GM21367 (cell line): ENCODE results near the gene ZNF830.
A peak's percentile ranks its signal among the peaks of the same experiment; 100 is the strongest.
"Not testable (repeated sequence)": the region's sequence is repeated elsewhere in the genome, so short reads cannot be mapped to it uniquely, and the experiment has no call there.

Experiments used
- ATAC-seq: cut with Tn5 transposase; IDR thresholded peaks from one replicate; pipeline ENCODE4 v1.9.1; 2021; ENCODE audit not compliant: unreplicated experiment

ZNF830 gene, protein sequence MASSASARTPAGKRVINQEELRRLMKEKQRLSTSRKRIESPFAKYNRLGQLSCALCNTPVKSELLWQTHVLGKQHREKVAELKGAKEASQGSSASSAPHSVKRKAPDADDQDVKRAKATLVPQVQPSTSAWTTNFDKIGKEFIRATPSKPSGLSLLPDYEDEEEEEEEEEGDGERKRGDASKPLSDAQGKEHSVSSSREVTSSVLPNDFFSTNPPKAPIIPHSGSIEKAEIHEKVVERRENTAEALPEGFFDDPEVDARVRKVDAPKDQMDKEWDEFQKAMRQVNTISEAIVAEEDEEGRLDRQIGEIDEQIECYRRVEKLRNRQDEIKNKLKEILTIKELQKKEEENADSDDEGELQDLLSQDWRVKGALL

GRCh38 chr17:34961093-34961911 lies at the start of gene ZNF830, which contains the start of gene CCT6B:
Gene ZNF830, plus strand, starts transcription at chr17:34961540. Its CDS starts 27 bp downstream, at chr17:34961567.
Gene CCT6B, minus strand, starts transcription at chr17:34961460. Its CDS starts 67 bp downstream, at chr17:34961393.
- peak; percentile 70 for ATAC-seq

DNA sequence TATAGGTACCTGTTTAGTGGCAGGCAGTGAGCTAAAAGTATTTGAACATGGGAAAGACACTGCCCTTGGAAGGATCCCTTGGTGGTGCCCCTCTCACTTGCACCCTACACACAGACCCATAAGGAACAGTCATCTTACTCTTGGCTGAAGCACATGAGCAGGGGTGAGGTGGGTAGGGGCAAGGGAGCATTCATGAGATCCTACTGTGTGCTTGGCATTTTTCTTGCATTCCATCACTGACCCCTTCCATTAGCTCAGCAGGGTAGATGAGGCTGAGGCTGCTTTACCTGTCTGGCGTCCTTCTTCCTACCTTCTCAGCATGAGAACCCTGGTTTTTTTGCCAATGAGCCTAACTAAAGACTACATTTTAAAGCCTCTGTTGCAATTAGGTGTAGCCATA lies 48.3 kb upstream of the ZNF830 start:
- no peak for ATAC-seq

- ATAC-seq, result no peak
Measured at GRCh38 chr17:34916120-34916519, 45.2 kb upstream of the ZNF830 start.

GRCh38 chr17:34917381-34917780 lies 44.0 kb upstream of the ZNF830 start:
- no peak for ATAC-seq

GRCh38 chr17:34920676-34921075 lies 40.7 kb upstream of the ZNF830 start:
- no peak for ATAC-seq

- no peak for ATAC-seq
Measured at GRCh38 chr17:34926661-34927060, 34.7 kb upstream of the ZNF830 start.

DNA sequence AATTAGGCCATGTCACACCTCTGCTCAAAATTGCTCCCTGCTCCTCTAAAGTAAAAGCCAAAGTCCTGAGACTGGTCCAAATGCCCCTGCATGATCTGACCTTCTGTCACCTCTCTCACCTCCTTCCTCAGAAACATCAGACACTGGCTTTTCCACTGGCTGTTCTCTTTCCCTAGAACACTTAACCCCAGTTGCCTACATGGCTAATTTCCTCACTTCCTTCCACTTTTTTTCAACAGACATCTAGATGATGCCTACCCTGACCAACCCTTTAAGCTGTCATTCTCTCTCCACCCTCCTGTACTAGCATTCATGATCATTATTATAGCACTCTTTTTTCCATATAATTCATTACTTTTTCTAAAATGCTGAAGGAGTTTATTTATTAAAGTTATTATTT lies 31.1 kb upstream of the ZNF830 start:
- ATAC-seq, result no peak

DNA sequence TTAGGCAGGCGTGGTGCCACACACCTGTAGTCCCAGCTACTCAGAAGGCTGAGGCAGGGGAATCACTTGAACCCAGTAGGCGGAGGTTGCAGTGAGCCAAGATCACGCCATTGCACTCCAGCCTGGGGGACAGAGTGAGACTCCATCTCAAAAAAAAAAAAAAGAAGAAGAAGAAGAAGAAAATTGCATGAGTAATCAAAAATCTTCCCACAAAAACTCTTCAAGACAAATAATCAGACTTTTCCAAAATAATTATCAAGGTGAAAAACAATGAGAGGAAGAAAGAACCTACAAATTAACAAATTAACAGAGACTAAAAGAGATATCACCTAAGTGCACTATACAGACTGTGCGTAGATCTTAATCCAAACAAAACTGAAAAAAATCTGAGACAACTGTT lies 10.6 kb upstream of the ZNF830 start:
- ATAC-seq, result not testable (repeated sequence)

DNA sequence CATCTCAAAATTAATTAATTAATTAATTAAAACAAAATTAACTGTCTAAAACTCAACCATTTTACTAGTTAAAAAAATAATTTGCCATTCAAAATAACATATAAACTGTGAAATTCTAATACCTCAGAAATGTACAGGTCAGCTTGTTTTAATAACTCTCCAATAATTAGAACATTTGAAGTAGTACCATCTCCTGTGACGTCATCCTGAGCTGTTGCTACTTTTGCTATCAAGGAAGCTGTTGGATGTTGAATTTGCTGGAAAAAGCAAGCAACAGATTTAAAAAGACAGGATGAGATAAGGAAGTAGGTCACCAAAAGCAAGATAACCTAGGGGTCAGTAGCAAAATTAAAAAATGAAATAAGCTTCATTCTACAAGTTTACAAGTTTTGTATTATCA lies 2.9 kb upstream of the ZNF830 start:
- no peak for ATAC-seq

DNA sequence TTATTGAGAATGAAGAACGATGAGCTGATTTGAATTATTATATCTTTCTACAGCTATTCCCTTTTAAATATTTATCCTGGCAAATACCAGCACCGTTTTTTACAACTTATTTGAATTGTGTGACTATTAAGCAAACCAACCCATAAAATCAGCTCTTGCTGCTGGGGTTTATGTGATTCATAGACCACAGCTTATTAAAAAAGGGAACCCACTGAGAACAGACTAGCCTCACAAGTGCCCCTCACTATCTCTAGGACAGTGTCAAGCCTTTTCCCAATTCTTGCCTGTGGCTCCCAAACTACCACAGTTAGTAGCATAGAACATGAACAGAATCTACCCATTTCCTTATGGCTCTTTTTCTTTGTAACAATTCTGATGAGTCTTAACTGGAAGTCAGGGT lies 12.8 kb downstream of the ZNF830 start:
- no peak for ATAC-seq

DNA sequence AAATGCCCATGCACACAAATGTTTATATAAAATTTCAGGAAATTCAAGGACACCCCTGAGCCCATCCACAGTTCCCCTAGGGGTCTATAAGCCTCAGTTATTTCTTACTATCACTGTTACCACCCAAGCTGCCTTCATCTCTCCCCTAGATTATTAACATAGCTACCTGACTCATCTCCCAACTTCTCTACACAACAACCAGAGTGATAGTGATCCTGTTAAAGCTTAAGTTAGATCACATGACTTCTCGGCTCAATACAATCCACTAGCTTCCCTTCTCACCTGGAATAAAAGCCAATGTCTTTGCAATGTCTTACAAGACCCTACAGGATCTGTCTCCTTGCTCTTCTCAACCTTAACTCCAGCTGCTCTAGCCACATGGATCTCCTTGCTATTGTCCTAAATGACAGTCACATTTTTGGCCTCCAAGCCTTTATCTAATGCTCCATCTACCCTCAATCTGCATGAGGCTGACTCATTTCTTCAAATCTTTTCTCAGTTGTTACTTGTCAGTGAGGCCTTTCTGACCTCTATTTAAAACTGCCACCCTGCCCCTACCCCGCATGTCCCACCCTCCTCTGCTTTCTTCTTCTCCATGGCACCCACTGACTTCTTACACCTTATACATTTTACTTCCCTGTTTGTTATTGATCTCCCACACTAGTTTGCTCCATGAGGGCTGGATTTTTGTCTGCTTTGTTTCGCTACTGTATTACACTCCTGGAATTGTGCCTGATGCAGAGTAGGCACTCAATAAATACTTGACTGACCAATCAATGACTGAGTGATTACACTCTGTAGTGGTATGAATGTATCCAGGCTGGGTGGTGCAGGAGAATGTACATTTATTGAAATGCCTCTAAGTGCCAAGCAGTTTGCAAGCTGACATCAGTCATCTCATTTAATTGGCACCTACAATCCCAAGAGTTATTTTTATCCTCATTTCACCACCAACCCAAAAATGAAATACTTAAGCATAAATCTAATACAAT lies 13.8 kb downstream of the ZNF830 start:
- no peak for ATAC-seq

- ATAC-seq, result no peak
Measured at GRCh38 chr17:34979153-34979552, 17.8 kb downstream of the ZNF830 start.

DNA sequence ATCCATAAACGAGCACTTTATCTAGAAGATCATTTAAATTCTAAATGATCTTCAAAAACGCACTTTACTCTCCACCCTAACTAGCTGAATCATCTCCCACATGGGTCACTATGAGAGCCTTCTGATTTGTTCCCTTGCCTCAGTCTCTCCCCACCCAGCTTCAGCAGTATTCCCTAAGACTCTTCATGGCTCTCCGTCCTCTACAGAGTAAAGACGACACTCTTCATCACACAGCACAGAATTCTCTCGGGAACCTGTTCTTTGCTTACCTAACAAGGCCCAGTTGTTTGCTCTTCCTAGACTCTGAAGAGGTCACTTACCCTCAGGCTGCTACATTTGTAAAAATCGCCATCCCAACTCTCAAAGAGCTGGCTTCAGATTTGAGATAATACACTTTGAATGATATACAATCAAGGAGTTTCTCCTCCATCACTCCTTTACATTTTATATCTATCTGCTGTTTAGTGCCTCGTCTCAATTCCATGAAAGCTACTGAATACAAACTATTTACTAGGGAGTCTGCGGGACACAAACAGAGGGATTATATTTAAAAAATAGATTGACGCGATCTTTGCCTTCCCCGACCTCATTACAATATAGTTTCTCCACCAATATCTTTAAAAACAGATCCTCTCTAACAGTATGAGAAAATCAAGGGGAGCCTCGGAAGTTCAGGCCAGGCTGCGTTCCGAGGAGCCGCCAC lies 18.5 kb downstream of the ZNF830 start:
- no peak for ATAC-seq

- ATAC-seq, result peak; percentile 83
Measured at GRCh38 chr17:34980353-34980680, 19.0 kb downstream of the ZNF830 start, which contains the start of gene LIG3. Gene LIG3, plus strand, starts transcription at chr17:34980512. Its CDS starts 2,494 bp downstream, at chr17:34983006.

GRCh38 chr17:34980681-34981537 lies 19.6 kb downstream of the ZNF830 start:
- ATAC-seq, result peak; percentile 61

DNA sequence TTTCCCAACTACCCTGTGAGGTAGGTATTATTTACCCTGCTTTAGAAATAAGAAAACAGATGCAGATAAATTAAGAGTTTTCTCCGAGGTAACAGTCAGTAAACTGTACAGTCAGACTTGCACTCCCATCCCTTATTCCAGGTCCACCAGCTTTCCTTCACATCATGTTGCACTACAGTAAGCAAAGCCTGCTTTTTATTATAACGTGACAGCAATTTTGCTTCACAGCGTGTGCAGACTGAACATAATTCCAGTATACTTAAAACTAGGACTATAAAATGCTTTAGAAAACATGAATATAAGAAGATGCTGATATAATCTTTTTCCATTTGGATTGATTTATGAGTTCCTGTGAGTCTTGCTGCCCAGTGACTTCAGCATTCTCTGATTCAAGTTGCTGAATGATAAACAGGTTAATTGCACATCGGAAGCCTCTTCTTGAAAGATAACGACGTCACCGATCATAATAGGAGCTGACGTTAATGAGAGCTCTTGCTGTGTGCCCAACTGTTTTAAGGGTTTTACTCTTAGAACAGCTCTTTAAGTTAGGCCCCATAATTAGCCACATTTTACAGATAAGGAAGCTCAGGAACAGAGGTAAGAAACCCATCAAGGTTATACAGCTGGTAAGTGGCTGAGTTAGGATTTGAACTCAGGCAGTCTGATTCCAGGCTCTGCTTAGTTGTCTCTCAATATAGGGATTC lies 20.4 kb downstream of the ZNF830 start:
- ATAC-seq, result no peak

GRCh38 chr17:34987232-34987631 lies 25.9 kb downstream of the ZNF830 start:
- no peak for ATAC-seq

DNA sequence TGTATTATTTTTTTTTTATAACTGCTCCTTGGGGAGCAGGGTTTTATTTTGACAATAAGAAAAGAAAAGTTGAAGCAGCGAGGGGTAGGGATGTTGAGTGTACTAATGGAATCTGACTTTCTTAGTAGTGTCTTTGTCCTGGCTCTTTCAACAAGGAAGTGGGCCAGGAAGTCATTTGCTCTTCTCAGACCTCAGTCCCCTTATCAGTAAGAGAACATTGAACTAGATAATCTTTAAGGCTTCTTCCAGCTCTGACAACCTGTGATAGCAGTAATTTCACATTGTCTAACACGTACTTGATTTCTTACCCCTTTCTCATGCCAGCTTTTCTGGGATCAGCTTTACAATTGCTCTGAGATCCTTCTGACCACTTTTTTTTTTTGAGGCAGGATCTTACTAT lies 27.3 kb downstream of the ZNF830 start:
- ATAC-seq, result no peak

GRCh38 chr17:34989473-34989872 lies 28.1 kb downstream of the ZNF830 start:
- no peak for ATAC-seq
